Left hindlimb (tissue), 1 donor: ENCODE results near the gene BMP7.
A peak's percentile ranks its signal among the peaks of the same experiment; 100 is the strongest.
"Not testable (repeated sequence)": the region's sequence is repeated elsewhere in the genome, so short reads cannot be mapped to it uniquely, and the experiment has no call there.

Source experiments
- DNase-seq: peaks from one replicate; pipeline ENCODE4 v3.0.0-alpha.2; 2018

Gene BMP7

GRCh38 chr20:57264908-57265335 is 1.5 kb downstream of the BMP7 start:
- DNase-seq = not testable (repeated sequence)

DNA sequence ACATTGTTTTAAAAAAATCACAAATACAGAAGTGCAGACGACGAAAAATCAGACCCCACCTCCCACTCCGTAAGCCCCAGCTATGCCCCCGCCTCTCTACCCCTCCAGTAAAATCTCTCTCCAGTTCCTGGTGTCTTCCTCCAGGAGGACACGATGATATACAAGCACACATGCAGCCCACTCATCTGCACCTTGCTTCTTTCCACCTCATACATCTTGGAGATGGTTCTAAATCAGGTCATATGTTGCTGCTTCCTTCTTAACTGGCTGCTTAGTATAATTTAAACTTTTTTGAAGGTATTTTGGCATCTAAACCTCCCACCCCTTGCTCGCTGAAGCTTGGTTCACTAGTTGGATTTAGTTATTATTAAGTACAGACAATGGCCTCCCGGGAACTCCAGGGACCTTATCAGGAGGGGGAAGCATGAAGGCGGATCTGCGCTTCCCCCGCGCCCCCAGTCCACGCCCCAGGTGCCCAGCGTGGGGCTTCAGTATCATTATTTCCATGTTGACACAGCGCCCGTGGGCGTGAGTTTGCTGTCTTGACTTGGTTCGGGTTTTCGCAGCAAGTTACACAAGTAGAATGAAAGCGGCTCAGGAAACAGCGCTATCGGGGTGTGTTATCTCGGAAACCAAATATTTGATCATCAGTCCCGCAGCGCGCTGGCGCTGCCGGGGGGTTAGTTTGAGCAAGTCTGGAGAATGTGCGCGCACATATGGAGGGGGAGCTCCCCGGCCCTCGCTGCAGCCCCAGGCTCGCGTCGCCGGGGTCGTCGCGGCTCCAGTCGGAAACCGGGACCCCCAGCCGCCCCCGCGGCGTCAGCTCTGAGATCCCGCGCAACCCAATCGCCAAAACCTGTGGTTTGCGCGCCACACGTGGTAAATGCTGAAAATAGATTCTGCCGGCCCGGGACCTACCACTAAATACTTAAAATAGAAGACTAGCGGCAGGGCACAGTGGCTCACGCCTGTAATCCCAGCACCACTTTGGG is 2.3 kb downstream of the BMP7 start:
- no peak for DNase-seq

DNA sequence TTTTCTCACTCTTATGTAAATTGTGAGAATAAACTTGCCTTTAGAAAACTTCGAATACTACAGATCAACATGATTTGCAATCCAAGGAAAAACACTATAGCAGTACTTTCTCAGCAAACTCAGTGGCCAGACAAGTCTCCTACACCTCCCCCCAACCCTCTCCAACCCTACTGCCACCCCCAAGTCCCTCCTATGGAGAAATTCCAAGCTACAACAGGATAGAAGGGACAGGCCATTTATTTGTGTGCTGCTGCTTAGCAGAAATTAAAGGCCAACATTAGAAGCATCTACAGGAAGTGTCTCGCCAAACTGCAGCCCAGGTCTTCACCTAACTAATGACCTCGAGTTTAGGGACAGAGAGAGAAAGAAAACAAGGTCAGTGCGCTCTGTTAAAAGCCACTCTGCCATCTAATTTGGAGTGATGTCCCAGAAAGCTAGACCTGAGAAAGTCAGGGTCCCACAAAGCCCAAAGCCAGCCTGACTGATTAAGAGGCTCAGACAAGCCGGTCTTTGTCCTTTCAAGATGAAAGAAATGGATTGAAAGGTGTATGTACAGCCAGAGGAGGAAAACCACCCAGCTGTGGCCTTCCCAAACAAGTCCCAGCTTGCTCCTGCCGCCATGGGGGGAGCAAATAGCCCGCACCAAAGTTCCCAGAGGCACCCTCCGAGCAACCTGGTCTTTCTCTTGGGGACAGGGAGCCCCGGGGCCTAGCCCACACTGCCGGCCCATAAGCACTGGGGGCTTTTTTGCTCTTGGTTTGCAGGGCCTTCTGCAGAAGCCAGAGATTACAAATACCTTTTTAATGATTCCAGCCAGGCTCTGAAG is 3.4 kb downstream of the BMP7 start:
- no peak for DNase-seq

DNA sequence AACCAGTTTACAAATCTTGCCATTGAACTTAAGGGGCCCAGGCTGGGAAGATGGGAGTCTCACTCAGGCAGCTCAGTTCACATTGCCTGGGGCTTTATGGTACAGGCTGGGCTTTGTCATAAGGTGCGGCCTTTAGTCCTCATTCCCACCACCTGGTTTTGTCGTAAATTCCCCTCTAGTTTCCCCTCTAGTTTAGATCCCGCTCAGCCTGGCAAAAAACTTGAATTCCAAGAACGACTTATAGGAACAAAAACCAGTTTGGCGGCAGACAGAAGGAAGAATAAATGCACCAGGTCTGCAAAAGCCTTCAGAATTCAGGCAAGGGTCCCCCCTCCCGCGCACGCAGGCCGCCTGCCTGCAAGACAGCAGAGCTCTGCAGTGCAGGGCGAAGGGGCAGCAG is 4.1 kb downstream of the BMP7 start:
- DNase-seq = no peak

GRCh38 chr20:57261457-57262251 is 4.8 kb downstream of the BMP7 start:
- DNase-seq = peak; percentile 89

DNA sequence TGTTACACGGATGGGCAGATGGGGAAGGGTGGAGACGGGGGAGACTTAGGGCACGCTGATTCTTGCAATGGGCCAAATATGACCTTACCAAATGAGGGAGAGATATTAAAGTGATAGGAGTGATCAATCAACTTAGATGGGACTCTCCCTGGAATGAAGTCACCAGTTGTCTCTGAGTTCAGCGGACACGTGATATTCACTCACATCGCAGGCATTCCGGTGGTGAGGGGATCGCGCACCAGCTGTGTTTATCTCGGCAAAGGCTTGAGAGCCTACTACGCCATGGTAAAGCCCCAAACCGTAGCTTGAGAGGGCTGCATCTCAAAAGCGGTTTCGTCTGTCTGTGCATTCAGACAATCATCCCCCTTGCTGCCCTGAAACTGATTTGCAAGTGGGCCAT is 5.5 kb downstream of the BMP7 start:
- peak; percentile 65 for DNase-seq

DNA sequence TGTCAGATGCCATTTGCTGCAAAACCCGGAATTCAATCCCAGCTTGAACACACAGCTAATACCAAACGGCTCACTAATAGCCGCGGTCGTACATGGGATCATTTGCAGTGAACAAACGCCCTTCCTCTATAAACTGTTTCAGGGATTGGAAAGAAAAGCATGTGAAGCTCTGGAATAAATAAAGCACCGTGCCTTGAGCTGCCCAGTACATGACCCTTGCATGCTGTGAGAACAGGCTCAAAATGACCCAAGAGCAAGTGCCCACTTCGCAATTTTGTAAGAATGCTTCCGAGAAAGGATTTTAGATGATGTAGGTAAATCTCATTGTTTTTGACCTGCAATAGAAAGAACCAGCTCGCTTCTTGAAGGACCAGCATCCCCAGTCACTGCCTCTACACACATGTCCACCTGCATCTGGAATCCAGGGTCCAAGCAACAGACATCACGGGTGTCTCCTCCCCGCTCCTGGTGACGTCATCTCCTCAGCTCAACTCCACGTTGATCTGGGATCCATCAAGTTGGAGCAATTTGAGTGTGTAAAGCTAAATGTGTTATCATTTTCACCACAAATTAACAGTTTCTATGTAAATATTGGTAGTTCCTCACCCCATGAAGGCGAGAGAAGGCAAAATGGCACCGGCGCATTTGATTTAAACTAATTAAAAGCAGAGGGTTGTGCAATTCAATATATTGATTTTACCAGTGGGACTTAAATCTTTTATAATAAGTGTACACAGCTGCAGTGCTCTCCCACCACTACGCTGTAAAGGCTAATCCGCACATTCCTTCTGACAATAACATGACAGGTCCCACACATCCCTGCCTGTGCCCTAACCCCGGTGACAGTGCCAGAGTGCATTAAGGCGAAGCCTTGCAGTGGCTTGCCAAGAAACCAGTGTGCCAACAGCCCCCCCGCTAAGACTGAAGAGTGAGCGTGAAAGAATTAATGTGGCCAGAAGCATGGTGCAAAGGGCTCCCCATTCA is 6.2 kb downstream of the BMP7 start:
- no peak for DNase-seq

DNA sequence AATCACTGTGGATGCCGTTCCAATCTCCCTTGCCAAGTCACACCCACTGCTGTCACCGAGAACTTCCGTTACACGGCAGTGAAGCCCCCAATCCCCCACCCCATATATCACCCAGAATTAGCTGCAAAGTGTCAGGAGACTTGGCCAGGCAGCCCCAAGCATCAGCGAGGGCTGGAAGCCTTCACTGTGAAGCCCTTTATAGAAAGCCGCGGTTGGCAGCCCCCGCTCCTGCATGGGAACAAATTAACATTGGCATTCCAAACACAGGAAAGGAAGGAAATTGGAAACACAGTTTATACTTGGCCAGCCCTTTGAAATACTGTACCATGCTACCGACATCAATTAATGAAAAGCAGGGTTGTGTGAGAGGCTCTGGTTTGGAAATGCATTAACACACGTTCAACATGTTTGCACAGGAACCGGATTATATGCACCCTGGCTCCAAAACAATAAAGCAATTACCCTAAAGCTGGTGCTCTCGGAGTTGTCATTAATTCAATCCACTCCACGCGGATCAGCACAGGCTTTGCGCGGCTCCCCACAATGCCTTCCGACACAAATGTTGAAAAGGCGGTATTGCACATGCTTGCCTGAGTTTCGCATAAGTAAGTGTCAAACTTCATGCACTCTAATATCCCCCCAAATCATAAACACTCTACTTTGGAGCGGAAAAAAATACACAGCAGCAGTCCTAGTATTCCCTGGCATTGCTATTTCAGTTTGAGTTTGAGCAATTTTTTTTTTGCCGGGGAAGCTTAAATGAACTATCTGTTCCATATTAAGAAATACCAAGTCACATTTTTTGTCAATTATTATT is 7.1 kb downstream of the BMP7 start:
- DNase-seq = no peak

DNA sequence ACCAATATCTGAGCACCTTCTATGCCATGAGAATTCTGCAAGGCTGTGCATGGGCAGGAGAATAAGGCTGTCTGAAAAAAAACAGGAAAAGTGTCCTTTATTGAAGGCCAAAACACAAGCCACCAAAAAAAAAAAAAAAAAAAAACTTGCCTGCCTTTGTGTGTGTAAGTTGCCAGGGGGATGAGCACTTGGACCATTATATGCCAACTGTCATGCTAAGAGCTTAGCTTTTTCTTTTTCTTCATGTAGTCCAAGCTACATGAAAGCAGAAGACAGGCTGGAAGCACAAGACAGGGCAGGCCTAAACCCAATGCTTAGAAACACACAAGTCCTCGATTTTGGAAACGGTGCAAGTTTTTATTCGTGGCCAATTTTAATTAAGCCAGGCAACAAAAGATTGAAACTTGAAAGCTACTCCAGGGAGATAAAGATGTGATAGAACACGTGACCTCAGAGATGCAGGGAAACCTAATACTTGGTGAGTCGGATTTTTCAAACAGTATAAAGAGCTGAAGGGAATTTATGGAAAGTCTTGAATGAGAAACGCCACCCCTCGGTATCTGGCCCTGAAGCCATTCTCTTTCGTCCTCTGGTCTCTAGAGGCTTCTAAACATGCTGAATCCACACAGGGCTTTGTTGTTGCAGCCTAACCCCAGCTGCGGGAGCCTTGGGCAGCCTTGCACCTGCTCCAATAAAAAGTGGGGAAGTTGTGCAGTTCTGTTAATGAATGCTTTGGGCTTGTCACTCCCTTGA is 8.6 kb downstream of the BMP7 start:
- no peak for DNase-seq

GRCh38 chr20:57256908-57257307 is 9.5 kb downstream of the BMP7 start:
- DNase-seq = no peak

DNA sequence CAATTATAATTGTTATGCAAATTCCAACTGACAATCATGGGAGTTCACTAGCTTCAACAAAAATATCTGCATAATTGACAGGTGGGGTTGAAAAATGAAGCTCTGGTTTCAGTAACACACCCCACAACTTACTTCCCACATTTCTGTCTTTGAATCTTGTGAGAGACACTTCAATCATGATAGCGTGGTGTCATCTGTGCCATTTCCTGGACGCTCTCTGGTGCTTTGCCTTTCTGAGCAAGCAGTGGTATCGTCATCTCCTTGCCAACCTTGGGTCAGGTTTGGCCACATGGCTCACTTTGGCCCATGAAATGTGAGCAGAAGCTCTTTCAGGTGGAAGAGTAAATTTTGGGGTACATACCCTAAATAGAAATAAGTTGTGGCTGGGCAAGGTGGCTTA is 10.2 kb downstream of the BMP7 start:
- DNase-seq = no peak

- no peak for DNase-seq
These were observed 11.3 kb downstream of the BMP7 start for GRCh38 chr20:57255183-57255582.

DNA sequence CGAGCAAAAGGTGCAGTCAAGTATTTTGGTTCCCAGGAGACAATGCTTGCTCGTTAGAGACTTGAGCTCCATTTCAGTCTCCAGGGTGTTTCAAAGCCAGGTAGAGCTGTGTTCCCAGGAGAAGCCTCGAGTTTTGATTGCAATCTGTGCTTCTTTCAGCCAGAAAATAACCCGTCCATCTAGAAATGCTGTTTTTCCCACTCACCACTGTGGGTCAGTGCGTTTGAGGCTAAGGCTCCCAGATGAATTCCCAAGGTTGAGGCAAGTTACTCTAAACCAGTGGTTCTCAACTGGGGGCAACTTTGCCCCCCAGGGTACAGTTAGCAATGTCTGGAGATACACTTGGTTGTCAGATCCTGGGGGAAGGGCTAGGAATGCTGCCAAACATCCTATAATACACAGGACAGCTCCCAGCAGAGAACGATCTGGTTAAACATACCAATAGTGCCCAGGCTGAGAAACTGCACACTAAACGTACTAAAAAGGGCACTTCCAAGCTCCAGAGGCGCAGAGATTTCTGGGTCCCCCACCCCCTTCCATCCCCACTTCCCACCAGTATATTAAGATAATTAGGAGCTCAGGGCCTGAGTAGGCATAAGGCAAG is 13.8 kb downstream of the BMP7 start:
- DNase-seq = no peak

DNA sequence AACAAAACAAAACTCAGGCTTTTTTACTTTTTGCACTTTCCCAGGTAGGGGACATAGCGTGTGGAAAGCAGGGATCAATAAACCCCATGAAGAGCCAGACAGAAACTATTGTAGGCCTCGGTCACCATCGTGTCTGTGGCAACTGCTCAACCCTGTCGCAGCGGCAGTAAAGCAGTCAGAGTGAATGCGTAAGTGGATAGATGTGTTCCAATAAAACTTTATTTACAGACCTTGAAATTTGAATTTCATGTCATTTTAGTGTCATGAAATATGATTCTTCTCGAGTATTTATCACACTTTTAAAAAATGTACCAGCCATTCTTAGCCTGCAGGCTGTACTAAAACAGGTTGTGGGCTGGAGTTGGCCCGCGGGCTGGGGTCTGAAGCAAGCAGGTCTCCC is 14.5 kb downstream of the BMP7 start:
- DNase-seq = no peak

- DNase-seq = no peak
These were observed 15.1 kb downstream of the BMP7 start for GRCh38 chr20:57251344-57251743.

GRCh38 chr20:57250607-57251343 is 15.7 kb downstream of the BMP7 start:
- no peak for DNase-seq

DNA sequence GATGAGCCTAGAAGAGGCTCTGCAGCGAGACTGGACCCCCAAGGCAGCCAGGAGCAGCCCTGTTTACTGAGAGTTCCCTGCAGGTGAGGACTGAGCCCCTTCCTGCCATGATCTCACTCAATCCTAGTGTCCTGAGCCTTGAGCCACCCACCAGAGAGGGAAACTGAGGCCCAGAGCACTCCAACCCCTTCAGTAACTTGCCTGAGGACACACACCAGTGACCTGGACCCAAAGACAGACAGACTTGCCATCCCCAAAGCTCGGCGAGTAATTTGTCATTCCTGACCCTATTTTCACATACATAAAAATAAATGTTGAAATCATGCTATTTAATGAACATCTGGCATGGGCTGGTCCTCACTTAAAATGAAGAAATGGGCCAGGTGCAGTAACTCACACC is 16.7 kb downstream of the BMP7 start:
- DNase-seq = no peak

GRCh38 chr20:57249073-57249472 is 17.4 kb downstream of the BMP7 start:
- DNase-seq = no peak
